Activated gamma-delta T cell treated with anti-CD3 and anti-CD28 coated beads, Interleukin-2, amount 50 U/mL, for 16 hours (primary cell): ENCODE measurements around the gene PNO1.
"Not testable (repeated sequence)": the region's sequence is repeated elsewhere in the genome, so short reads cannot be mapped to it uniquely, and the experiment has no call there.

Source experiments
- DNase-seq: peaks from one replicate; pipeline ENCODE4 v3.0.0-alpha.2; 2020; ENCODE audit warnings: low read depth

PNO1 gene

DNA sequence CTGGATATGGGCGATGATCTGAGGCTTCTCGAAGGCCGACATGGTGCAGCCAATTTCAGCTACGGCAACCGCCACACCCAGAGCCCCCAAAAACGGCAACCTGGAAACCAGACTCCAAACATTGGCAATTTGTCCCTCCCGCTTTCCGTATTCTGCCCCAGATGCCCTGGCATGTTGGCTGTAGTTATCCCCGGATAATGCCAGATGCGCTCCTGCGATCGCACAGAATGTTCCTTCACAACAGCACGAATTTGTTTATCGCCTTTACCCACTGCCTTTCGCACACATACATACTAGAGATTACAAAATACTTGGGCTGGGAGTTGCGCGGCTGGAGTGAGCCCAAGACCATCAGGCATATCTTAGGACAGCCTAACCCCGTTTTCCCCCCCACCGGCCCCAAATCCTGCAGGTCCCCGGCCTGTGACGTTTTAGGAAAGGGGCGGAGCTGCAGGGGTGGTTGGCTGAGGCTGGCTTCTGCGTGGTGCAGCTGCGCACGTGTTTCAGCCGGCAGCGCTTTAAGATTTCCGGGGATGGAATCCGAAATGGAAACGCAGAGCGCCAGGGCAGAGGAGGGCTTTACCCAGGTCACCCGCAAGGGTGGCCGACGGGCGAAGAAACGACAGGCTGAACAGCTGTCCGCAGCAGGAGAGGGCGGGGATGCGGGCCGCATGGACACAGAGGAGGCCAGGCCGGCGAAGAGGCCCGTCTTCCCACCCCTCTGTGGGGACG lies at the start of gene PNO1:
PNO1 (plus strand) TSS at position 487 of the 732 bp plus-strand sequence; CDS start at position 534, 47 bp downstream.
- peak; percentile 95 for DNase-seq

GRCh38 chr2:68108120-68108519 lies 49.6 kb upstream of the PNO1 start:
- no peak for DNase-seq

DNA sequence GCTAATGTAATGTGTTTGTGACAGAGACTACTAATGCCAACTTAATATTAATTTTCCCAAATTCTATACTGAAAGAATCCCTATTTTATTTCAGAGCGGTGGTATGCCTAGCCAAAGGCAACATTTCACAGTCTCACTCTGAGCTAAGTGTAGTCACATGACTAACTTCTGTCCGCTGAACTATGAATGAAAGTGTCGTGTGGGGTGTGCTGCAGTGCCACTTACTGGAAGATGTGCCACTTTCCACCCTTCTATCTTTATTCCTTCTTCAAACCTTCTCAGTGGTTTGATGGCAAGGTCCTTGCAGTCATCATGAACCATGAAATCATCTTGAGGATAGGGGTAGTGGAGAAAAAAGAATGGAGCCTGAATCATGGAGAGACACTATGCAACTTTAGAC lies 47.6 kb upstream of the PNO1 start:
- no peak for DNase-seq

- DNase-seq = no peak
Observed at GRCh38 chr2:68115965-68116364, 41.7 kb upstream of the PNO1 start.

DNA sequence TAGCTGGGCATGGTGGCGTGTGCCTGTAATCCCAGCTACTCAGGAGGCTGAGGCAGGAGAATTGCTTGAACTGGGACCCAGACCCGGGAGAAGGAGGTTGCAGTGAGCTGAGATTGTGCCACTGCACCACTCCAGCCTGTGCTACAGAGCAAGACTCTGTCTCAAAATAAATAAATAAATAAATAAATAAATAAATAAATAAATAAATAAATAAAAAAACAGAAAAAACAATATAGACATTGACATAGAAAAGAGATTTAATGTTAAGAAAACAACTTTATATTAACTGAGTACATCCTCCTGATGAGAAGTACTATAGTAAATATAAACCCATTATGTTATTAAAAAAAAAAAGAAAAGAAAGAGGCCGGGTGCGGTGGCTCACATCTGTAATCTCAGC lies 39.8 kb upstream of the PNO1 start:
- not testable (repeated sequence) for DNase-seq

DNA sequence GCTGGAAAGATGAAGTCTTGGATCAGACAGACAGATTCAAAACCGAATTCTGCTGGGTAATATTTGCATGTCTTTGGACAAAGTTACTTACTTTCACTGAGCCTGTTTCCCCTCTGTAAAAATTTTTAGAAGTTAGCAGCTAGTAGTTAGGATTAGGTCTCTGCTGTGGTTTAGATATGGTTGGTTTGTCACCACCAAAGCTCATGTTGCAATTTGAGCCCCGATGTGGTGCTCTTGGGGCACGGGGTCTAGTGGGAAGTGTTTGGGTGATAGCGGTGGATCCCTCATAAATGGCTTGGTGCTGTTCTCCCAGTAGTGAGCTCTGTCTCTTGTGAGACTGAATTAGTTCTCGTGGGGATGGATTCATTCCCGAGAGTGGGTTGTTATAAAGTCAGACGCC lies 38.9 kb upstream of the PNO1 start:
- DNase-seq = no peak

- DNase-seq = no peak
Observed at GRCh38 chr2:68119504-68119903, 38.2 kb upstream of the PNO1 start.

DNA sequence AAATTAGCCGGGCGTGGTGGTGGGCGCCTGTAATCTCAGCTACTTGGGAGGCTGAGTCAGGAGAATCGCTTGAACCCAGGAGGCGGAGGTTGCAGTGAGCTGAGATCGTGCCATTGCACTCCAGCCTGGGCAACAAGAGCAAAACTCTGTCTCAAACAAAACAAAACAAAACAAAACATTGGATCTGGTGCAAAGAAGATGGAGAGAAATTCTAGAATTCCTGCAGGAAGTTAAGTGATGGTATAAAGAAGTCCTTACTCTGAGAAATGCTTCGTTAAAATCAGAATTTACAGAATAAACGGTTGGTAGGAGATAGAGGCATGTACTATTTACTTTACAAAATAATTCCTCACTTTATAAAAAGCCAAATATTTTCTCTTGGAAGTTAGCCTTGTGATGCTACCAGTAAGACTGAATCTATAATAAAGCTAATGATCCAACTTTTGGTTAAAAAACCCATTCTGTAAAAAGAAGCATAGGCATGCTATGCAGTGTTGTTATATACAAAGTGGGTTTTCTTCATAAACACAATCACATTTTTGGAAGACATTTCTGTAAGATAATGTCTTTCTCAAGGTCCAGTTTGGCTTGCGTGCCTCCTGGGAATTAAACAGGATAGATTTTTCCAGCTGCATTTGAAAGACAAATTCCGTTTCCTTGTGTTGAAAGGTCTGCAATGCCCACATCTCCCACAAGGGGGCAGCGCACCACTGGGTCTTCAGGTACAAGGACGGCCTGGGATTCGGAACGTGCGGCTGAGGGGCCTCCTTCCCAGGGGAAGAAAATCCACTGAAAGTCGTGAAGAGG lies 35.6 kb upstream of the PNO1 start:
- peak; percentile 70 for DNase-seq

DNA sequence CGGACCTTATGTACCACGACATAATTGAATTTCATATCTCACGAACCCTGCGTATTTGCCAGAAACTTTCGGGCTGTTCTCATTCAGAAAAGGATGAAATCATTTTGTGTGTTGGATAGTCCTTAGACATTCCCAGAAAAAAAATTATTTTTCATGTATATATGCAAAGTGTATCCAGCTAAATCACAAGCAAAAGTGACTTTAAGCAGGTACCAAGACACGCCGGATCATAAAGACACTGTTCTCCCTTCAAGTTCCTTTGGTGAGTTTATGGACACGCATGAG lies 35.1 kb upstream of the PNO1 start:
- DNase-seq = no peak

DNA sequence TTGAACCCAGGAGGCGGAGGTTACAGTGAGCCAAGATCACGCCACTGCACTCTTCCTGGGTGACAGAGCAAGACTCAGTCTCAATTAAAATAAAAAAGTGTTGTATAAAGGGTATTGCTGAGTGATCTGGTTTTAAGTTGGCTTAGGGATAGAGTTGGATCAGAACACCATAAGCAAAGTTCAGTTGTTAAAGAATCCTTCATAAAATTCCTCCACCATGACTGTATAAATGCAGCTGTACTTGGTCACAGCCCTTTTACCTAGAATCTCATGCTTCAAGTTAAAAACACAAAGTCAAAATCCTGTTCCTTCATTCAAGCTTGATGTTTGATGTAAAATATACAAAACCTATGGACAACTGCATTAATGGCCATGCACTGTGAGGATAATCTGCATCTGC lies 33.4 kb upstream of the PNO1 start:
- DNase-seq = no peak

GRCh38 chr2:68125821-68126220 lies 31.9 kb upstream of the PNO1 start:
- no peak for DNase-seq

GRCh38 chr2:68126561-68126960 lies 31.1 kb upstream of the PNO1 start:
- no peak for DNase-seq

- no peak for DNase-seq
Observed at GRCh38 chr2:68127358-68128242, 30.1 kb upstream of the PNO1 start.

DNA sequence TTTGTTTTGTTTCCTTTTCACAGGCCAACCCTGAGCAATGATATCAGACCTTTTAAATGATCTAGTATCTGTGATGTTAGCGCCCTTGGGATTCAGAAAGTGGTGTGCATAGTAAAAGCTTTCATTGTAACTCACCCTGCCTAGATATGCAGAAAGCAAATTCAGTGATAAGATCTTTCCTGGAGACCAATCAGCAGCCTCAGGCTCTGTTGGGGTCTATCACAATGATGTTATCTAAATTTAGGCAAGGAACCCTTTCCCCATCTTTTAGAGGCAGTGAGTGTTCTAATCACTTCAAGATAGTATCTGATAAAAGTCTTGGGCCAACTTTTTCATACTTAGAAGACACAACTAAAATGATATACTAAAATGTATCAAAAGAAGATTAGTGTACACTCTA lies 23.6 kb upstream of the PNO1 start:
- DNase-seq = no peak

DNA sequence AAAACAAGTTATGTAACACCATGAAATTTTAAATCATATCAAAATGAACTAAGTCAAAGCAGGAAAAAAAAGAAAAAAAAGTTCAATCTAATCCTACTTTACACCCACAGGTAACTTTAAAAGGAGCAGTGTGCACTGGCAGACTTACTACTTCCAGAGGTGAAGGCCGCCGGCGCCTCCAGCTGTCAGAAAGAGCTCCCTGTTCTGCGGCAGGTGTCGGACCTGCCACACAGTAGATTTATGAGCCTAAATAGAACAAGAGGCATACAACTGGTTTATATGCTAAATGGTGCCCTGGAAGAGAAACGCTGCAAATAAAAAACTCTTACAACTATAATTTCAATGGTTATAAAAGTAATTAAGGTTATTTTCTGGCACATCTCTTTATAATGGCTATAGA lies 23.1 kb upstream of the PNO1 start:
- DNase-seq = no peak

- no peak for DNase-seq
Observed at GRCh38 chr2:68135448-68136320, 22.0 kb upstream of the PNO1 start.

GRCh38 chr2:68141875-68142274 lies 15.8 kb upstream of the PNO1 start:
- DNase-seq = no peak

DNA sequence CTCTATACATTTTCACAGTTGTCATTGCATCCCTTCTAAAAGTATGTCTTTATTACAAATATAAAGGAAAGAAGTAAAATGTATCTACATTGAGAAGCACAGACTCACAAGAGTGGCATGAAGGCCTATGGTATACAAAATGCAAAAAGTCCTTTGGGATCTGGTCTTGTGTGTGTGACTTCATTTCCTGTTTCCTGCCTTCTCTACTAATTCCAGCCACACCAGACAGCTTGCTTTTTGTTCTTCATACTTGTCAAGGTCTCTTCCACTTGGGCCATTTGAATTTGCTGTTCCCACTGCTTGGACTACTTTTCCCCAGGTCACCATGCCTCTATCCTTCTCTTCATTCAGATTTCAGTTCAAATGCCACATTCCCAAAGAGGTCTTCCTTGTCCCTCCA lies 6.7 kb upstream of the PNO1 start:
- DNase-seq = no peak

- DNase-seq = no peak
Observed at GRCh38 chr2:68152681-68153347, 4.9 kb upstream of the PNO1 start.

- no peak for DNase-seq
Observed at GRCh38 chr2:68155618-68156017, 2.1 kb upstream of the PNO1 start.

GRCh38 chr2:68156419-68156818 lies 1.3 kb upstream of the PNO1 start:
- DNase-seq = no peak
